Activated naive CD8-positive, alpha-beta T cell (primary cell): ENCODE measurements around the gene IGFL2.

ENCODE experiments used
- H3K27ac Mint-ChIP-seq: one replicate; pipeline ENCODE4 v1.8.0; 2021; ENCODE audit warnings: mixed read lengths
- H3K27me3 Mint-ChIP-seq: one replicate; pipeline ENCODE4 v1.8.0; 2021; ENCODE audit warnings: mixed read lengths
- H3K36me3 Mint-ChIP-seq: one replicate; pipeline ENCODE4 v1.8.0; 2021; ENCODE audit warnings: mixed read lengths
- H3K4me1 Mint-ChIP-seq: one replicate; pipeline ENCODE4 v1.8.0; 2021; ENCODE audit warnings: low read depth, mixed read lengths
- H3K4me3 Mint-ChIP-seq: one replicate; pipeline ENCODE4 v1.8.0; 2021; ENCODE audit warnings: mild to moderate bottlenecking, mixed read lengths
- H3K9me3 Mint-ChIP-seq: one replicate; pipeline ENCODE4 v1.8.0; 2021; ENCODE audit warnings: low read depth, mixed read lengths

Gene IGFL2

GRCh38 chr19:46131485-46132143 lies 16.4 kb upstream of the IGFL2 start:
- Mint-ChIP-seq H3K27me3 (peaks cover 42% of the 10 kb centered on the region), H3K27ac (no peak overlapping the region), H3K9me3 (no peaks in the 10 kb centered on the region), H3K4me3 (no peak overlapping the region), H3K4me1 (no peaks in the 10 kb centered on the region), H3K36me3 (no peaks in the 10 kb centered on the region)

- H3K27ac Mint-ChIP-seq = no peak overlapping the region
- H3K4me1 Mint-ChIP-seq = no peaks in the 10 kb centered on the region
- H3K27me3 Mint-ChIP-seq = peaks cover 44% of the 10 kb centered on the region
- no peaks in the 10 kb centered on the region for H3K36me3 Mint-ChIP-seq
- H3K9me3 Mint-ChIP-seq = no peaks in the 10 kb centered on the region
- H3K4me3 Mint-ChIP-seq = no peak overlapping the region
These were observed 15.4 kb upstream of the IGFL2 start for GRCh38 chr19:46132508-46133100.

GRCh38 chr19:46133101-46133627 lies 14.9 kb upstream of the IGFL2 start:
- Mint-ChIP-seq H3K27ac (no peak overlapping the region), H3K4me1 (no peaks in the 10 kb centered on the region), H3K36me3 (no peaks in the 10 kb centered on the region), H3K9me3 (no peaks in the 10 kb centered on the region), H3K27me3 (peaks cover 41% of the 10 kb centered on the region), H3K4me3 (no peak overlapping the region)

GRCh38 chr19:46133777-46134241 lies 14.2 kb upstream of the IGFL2 start:
- Mint-ChIP-seq H3K27ac (no peak overlapping the region), H3K36me3 (no peaks in the 10 kb centered on the region), H3K4me3 (no peak overlapping the region), H3K27me3 (peaks cover 38% of the 10 kb centered on the region), H3K9me3 (no peaks in the 10 kb centered on the region), H3K4me1 (no peaks in the 10 kb centered on the region)

GRCh38 chr19:46134527-46134926 lies 13.5 kb upstream of the IGFL2 start:
- Mint-ChIP-seq H3K9me3 (no peaks in the 10 kb centered on the region), H3K27ac (no peak overlapping the region), H3K27me3 (peaks cover 32% of the 10 kb centered on the region), H3K4me3 (no peak overlapping the region), H3K36me3 (no peaks in the 10 kb centered on the region), H3K4me1 (no peaks in the 10 kb centered on the region)

- Mint-ChIP-seq H3K4me1 (no peaks in the 10 kb centered on the region), H3K4me3 (no peak overlapping the region), H3K27ac (no peak overlapping the region), H3K27me3 (peaks cover 24% of the 10 kb centered on the region), H3K9me3 (no peaks in the 10 kb centered on the region), H3K36me3 (no peaks in the 10 kb centered on the region)
These were observed 10.0 kb upstream of the IGFL2 start for GRCh38 chr19:46137915-46138473.

GRCh38 chr19:46141421-46141820 lies 6.6 kb upstream of the IGFL2 start:
- H3K9me3 Mint-ChIP-seq = no peaks in the 10 kb centered on the region
- H3K4me3 Mint-ChIP-seq = no peak overlapping the region
- H3K27me3 Mint-ChIP-seq = peaks cover 10% of the 10 kb centered on the region
- H3K4me1 Mint-ChIP-seq = no peaks in the 10 kb centered on the region
- H3K36me3 Mint-ChIP-seq = no peaks in the 10 kb centered on the region
- H3K27ac Mint-ChIP-seq = no peak overlapping the region

GRCh38 chr19:46142294-46142693 lies 5.7 kb upstream of the IGFL2 start:
- no peaks in the 10 kb centered on the region for H3K4me1 Mint-ChIP-seq
- H3K27ac Mint-ChIP-seq = no peak overlapping the region
- H3K27me3 Mint-ChIP-seq = peaks cover 8% of the 10 kb centered on the region
- H3K4me3 Mint-ChIP-seq = no peak overlapping the region
- no peaks in the 10 kb centered on the region for H3K36me3 Mint-ChIP-seq
- no peaks in the 10 kb centered on the region for H3K9me3 Mint-ChIP-seq

GRCh38 chr19:46144756-46145155 lies 3.3 kb upstream of the IGFL2 start:
- no peaks in the 10 kb centered on the region for H3K36me3 Mint-ChIP-seq

GRCh38 chr19:46147166-46147740 lies 785 bp upstream of the IGFL2 start:
- Mint-ChIP-seq H3K36me3 (no peaks in the 10 kb centered on the region), H3K27me3 (peaks cover 21% of the 10 kb centered on the region), H3K27ac (no peak overlapping the region), H3K4me1 (peaks cover 10% of the 10 kb centered on the region), H3K4me3 (no peak overlapping the region), H3K9me3 (no peaks in the 10 kb centered on the region)

More at GRCh38 chr19:46144756-46145155, 3.3 kb upstream of the IGFL2 start:
- no peak overlapping the region for H3K4me3 Mint-ChIP-seq
- H3K4me1 Mint-ChIP-seq = peaks cover 10% of the 10 kb centered on the region
- no peak overlapping the region for H3K27ac Mint-ChIP-seq
- H3K27me3 Mint-ChIP-seq = peaks cover 8% of the 10 kb centered on the region
- no peaks in the 10 kb centered on the region for H3K9me3 Mint-ChIP-seq

GRCh38 chr19:46150606-46151005 lies 2.6 kb downstream of the IGFL2 start:
- Mint-ChIP-seq H3K36me3 (no peaks in the 10 kb centered on the region), H3K27me3 (peaks cover 35% of the 10 kb centered on the region), H3K4me3 (no peak overlapping the region), H3K4me1 (peaks cover 10% of the 10 kb centered on the region), H3K9me3 (no peaks in the 10 kb centered on the region), H3K27ac (no peak overlapping the region)

GRCh38 chr19:46155237-46155636 lies 7.2 kb downstream of the IGFL2 start:
- Mint-ChIP-seq H3K4me3 (no peak overlapping the region), H3K4me1 (no peaks in the 10 kb centered on the region), H3K36me3 (no peaks in the 10 kb centered on the region), H3K9me3 (no peaks in the 10 kb centered on the region), H3K27ac (no peak overlapping the region), H3K27me3 (peaks cover 37% of the 10 kb centered on the region)

- Mint-ChIP-seq H3K27ac (no peak overlapping the region), H3K36me3 (peaks cover 7% of the 10 kb centered on the region), H3K4me3 (no peak overlapping the region), H3K27me3 (peaks cover 29% of the 10 kb centered on the region), H3K4me1 (no peaks in the 10 kb centered on the region), H3K9me3 (peaks cover 14% of the 10 kb centered on the region)
These were observed 11.6 kb downstream of the IGFL2 start for GRCh38 chr19:46159418-46160232.

GRCh38 chr19:46160233-46160775 lies 12.3 kb downstream of the IGFL2 start:
- Mint-ChIP-seq H3K4me3 (no peak overlapping the region), H3K27me3 (peaks cover 35% of the 10 kb centered on the region), H3K27ac (no peak overlapping the region), H3K9me3 (peaks cover 14% of the 10 kb centered on the region), H3K36me3 (peaks cover 7% of the 10 kb centered on the region), H3K4me1 (no peaks in the 10 kb centered on the region)
